GM18499 (cell line): ENCODE data around the gene CAMSAP1.
"Not testable (repeated sequence)": the region's sequence is repeated elsewhere in the genome, so short reads cannot be mapped to it uniquely, and the experiment has no call there.

Experiments used
- ATAC-seq: cut with Tn5 transposase; IDR thresholded peaks from one replicate; pipeline ENCODE4 v1.9.1; 2021; ENCODE audit warnings: moderate number of reproducible peaks; ENCODE audit not compliant: insufficient read depth, unreplicated experiment

CAMSAP1 gene

DNA sequence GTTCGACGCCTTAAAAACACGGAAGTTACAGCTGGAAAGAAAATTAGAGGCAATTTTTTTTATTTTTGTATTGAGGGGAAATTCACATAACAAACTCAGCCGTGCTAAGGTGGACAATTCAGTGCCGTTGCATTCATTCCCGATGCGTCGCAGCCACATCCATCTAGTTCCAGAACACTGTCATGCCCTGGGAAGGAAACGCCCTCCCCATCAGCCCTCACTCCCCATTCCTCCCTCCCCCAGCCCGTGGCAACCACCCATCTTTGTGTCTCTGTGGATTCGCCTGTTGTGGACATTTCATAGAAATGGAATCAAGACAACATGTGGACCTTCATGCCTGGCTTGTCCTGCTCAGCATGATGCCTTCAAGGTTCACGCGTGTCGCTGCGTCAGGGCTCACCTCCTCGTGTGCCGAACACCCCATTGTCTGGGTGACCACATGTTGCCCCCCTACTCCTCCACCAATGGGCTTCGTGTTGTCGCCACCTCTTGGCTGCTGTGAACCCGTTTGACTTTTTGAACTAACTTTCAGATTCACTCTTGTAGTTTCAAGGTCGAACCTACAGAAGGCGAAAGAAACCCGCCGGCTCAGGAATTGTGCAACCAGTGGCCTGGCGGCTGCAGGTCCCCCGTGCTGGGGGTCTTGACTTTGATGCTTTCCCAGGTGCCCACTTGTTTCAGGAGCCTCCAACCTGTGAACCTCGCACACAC is 17.4 kb upstream of the CAMSAP1 start:
- ATAC-seq, result no peak

DNA sequence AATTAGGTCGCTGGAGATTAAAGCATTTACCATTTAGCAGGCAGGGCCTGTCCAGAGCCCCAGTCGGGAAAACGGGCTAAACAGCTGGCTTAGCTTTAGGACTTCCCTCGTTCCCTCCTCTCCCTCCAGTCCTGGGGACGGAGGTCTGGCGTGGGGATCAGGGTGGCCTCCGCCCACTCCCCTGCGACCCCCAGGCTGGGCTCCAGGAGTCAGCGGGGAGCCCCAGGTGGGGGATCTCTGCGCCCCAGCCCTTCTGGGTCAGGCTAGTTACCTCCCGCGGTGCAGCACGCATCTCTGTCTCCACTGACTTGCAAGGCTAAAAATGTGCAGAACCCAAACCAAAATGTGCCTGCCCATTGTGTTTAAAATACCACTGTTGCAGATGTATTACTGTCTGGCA is 16.2 kb upstream of the CAMSAP1 start:
- ATAC-seq, result no peak

DNA sequence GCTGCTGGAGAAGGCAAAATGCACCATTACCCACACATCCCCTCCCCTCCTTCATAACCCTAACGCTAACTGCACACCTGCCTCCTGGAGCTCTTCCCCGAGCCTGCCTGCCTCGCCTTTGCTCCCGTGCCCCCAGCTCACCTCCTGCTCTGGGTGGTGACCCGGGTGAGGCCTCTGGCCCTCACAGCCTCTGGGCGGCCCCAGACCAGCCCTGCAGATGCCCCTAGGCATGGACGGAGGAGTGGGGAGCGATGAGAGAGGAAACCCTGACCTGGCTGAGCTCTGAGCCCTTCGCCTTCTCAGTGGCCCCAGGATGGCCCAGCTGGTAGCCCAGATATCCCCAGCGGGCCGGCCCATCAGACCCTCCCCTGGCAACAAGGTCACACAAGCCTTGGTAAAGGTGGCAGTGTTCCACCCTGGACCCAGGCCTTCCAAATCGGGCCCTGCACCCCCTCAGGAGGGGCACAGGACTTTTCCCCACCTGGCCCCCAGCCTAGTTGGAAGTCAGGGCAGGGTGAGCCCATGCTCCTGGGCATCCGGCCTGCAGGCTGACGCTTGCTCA is 14.5 kb upstream of the CAMSAP1 start:
- ATAC-seq, result no peak

DNA sequence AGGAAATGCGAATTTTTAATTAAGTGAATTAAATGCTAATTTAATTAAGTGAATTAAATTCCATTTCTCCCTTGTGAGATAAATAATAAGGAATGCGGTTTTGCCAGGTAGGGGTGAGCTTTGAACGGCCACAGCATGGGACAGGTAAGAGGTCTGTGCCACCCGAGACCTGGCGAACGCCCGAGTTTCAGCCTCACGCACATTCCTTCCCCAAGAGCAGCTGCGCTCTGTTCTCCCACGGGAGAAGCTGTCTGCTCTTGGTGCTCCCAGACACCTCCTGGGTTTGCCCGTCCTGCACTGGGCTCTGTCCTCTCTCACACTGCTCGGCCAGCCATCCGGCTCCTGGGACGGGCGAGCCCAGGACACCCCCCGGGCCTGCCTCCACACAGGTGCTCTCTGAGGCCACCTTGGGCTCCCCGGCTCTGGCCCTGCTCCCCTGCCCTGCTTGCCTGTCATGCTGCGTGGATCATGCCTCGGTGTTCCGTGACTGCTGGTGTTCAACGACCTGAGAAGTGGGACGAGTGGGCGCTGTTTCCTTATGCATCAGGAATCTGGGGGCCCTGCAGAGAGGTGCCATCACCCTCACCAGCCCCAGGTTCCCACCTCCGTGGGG is 13.7 kb upstream of the CAMSAP1 start:
- no peak for ATAC-seq

DNA sequence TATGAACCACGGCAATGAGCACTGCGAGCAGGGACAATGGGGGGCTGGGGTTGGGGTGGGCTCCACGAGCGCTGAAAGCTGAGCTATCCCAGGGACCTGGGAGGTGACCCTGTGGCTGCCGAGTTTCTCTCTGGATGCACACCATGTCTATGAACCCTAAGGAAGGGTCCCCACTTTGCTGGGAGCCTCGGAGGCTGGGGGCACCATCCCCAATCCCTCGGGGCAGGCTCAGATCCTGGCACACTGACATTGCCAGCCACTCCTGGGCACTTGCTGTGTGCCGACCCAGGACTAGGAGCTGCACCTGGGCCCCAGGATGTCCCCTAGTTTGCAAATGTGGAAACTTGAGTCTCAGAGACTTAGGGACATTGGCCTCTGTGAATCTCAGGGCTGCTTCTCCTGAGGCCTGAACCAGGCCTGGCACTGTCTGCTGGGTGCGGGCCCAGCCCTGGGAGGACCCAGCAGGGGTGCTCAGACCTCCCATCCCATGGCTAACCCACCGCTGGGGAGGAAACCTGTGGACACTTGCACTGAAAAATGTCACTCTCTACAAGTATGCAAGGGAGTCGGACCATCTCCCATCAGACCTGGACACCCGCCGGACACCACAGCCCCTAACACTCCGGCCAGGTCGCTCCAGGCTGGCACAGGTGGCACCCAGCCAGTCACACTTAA is 13.0 kb upstream of the CAMSAP1 start:
- no peak for ATAC-seq

DNA sequence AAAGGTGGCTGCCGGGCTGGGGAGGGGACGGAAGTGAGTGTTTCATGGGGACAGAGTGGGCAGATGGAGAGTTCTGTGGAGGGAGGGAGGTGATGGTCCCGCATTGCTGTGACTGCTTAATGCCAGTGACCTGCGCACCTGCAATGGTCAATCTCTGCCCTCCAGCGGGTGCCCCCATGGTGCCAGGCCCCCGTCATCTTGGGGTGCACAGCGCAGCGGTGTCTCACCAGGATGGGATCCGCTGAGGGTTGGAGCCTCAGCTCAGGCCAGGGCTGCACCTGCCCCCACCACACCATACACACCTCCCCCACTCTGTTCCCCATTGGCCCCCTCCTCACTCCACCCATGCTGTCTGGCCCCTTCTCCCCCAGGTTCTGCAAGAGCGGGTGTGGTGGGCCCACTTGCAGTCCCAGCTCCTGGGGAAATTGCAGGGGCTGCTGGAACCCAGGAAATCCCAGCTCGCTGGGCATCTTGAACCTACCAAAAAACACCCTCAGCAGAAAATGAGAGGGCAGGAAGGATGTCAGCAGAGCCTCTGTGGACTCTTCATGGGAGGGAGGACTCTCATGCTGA is 12.1 kb upstream of the CAMSAP1 start:
- ATAC-seq, result no peak

DNA sequence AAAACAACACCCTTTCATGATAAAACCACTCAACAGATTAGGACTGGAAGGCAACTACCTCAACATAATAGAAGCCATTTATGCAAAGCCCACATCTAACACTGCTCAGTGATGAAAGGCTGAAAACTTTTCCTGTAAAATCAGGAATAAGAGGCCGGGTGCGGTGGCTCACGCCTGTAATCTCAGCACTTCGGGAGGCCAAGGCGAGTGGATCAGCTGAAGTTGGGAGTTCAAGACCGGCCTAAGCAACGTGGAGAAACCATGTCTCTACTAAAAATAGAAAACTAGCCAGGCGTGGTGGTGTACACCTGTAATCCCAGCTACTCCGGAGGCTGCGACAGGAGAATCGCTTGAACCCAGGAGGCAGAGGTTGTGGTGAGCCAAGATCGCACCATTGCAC is 8.9 kb upstream of the CAMSAP1 start:
- ATAC-seq, result not testable (repeated sequence)

DNA sequence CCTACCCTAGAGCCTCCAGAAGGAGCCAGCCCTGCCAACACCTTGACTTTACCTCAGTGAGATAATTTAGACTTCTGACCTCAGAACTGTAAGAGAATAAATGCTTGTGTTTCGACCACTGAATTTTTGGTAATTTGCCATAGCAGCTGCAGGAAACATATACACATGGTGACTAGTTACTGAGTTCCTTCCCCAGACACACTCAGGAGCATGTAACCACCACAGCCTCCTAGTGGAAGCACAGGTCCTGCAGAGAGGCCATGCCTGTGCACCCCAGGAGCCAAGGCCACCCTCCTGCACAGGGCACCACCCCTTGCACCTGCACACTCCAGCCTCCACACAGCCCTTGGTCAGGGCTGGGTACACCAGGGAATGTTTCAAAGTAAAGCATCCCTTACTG is 7.6 kb upstream of the CAMSAP1 start:
- no peak for ATAC-seq

DNA sequence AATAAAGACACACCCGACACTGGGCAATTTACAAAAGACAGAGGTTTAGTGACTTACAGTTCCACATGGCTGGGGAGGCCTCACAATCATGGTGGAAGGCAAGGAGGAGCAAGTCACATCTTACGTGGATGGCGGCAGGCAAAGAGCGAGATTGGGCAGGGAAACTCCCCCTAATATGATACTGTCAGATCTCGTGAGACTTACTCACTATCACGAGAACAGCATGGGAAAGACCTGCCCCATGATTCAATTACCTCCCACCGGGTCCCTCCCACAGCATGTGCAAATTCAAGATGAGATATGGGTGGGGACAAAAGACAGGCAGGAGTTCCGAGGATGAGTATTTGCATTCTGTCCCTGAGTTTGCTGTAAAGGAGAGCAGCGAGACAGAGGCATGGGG is 3.9 kb upstream of the CAMSAP1 start:
- not testable (repeated sequence) for ATAC-seq

DNA sequence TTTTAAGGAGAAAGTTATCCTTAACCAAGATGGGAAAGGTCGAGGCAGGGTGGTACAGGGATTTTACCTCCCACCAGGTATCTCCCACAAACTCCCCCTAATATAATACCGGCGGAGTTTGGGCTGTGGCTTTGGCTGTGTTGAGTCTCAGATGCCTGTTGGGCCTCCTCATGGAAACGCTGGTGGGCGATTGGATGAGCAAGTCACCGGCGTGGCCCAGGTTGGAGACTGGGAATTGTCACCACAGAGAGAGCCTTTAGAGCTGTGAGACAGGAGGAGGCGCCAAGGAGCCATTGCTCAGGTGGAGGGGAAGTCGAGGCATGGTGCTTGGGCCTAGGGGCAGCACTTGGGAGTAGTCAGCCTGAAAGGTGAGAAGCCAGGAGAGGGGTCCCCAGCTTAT is 3.4 kb upstream of the CAMSAP1 start:
- ATAC-seq, result no peak

DNA sequence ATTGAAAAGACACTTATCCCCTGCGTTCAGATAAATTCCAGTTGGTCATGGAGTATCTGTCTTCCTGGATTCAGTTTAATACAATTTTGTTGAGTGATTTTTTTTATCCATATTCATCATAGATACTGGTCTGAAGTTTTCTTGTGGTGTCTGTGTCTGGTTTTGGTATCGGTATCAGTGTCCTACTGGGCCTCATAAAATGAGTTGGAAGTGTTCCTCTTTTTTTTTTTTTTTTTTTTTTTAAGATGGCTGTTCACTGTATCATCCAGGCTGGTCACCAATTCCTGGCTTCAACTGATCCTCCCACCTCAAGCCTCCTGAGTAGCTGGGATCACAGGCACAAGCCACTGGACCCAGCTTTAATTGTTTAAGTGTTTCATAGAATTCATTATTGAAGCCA is 2.9 kb upstream of the CAMSAP1 start:
- no peak for ATAC-seq

DNA sequence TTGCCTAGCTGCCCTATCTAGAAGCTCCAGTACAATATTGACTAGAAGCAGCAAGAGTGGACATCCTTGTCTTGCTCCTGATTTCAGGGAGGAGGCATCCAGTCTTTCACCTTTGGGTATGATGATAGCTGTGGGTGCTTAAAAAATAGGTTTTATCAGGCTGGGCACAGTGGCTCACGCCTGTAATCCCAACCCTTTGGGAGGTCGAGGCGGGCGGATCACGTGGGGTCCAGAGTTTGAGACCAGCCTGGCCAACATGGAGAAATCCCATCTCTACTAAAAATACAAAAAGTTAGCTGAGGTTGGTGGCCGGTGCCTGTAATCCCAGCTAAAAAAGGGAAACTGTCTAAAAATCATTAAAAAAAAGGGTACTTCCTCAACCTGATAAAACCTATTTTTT is 2.0 kb upstream of the CAMSAP1 start:
- no peak for ATAC-seq

DNA sequence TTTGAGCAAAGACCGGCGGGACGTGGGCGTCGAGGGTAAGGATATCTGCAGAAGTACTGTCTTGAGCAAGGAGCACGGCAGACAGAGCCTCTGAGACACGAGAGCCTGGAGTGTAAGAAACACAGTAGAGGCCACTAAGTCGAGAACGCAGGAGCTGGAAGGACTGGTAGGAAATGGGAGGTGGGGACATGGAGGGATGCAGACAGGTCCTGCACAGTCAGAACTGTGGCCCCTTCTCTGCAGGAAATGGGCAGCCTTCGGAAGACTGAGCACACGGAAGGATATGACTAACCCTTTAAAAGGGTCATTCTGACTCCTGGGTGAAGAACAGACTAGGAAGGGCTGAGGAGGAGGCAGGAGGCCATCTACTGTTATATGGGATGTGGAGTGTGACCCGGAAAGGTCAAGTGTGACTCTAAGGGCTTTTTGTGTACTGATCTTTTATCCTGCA is 1.4 kb upstream of the CAMSAP1 start:
- ATAC-seq, result no peak

DNA sequence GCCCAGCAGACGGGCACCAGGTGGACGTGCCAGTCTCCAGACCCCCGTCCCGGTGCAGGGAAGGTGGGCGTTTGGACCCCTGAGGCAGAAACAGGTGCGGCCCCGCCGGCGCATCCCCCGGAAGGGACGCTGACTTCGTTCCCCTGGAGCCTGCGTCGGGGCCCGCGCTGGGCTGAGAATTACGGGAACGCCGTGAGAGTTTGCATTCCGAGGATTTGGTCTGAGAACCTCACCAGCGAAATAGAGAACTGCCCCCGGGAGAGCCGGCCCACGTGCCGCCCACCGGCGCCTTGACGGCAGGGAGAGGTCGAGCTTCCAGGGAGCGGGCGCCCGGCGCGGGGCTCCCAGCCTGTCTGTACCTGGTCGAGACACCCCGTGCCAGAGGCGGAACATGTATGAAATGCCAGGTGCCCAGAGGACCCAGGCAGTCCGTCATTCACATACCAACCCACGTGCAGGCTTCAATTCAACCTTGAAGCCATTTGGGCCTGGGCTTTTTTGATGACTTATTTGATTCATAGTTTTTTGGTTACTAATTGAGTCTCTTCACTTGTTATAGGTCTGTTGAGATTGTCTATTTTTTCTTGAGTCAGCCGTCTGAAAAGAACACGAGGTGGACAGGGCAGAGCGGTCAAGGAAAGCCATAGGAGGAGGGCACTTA is 877 bp upstream of the CAMSAP1 start:
- ATAC-seq, result no peak

DNA sequence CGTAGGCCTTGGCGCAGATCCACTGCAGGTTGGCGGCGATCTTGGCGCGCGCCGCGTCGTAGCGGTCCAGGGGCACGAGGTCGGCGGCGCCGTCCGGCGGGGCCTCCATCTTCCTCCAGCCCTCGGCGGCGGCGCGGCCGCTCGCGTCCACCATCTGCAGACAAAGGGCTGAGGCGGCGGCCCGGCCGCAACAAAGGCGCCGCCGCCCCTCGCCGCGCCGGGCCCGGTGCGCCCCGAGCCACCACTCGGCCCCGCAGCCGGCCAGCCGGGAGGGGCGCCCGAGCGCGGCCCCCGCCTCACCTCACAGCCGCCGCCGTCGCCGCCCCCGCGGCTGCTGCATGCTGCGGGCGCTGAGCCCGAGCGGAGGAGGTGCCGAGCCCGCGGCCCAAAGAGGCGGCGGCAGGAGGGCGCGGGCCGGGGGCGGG is 328 bp downstream of the CAMSAP1 start:
- peak; percentile 13 for ATAC-seq

DNA sequence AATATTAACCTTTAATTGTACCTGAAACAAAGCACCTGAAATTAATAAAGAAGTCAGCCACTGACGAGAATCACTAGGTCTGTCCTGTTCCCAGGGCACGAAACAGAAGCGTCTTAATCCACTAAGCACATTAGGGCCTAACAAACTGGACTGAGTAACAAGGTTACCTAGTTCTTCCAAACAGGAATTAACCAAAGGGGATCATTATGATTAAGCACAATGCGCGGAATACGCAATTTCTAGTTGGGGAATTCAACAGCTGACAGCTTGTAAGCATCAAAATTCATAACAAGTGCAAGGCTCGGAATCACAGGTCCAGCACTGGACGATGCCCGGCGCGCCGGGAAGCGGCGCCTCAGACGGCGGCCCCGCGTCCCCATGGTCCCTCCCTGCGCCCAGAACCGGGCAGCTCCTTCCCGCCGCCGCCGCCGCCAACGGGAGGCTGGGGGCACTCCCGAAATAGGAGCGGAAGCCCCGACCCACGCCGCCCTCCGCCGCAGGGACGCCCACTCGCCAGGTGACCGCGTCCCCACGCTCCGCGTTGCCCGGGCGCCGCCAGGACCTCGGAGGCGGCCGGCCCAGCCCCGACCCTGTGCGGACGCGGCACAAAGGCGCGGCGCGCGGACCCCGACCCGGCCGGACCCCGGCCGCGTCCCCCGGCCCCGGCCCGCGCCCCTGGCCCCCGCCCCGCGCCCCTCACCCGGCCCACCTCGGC is 898 bp downstream of the CAMSAP1 start:
- no peak for ATAC-seq

DNA sequence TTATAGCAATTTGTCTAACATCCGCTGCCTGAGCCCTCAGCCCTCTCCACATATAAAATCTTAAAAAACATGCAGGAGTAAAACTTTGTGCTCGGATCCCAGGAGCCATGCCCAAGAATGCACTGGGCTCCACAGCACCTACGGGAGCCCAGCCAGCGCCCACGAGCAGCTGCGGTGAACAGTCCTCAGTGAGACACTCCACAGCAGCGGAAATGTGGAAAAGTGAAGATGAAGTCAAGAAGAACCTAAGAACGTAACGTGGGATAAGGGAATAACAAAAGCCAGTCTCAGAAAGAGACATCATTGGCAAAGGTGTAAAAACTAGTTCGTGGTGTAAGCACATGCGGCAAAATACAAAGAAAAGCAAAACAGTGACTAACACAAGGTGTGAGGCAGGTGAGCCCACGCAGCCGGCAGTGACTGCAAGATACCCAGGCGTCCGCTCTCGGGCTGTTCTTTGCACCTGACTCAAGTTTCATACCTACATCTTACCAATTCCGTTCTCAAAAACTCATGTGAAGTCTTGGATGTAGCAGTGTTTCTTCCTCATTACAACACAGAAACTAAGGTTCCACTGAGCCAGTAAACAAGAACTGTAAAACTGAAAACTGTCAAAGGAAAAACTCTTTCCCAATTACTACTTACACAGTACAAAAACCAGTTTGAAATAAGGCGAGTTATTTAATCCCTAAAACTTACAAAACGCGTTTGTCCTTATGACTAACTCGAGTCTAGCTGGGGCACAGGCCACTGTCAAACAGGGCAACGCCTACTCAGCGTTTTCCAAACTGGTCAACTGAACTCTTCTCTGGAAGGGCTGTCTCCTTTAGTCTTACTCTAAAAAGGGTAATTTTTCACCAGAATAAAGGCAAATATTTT is 1.7 kb downstream of the CAMSAP1 start:
- ATAC-seq, result no peak

DNA sequence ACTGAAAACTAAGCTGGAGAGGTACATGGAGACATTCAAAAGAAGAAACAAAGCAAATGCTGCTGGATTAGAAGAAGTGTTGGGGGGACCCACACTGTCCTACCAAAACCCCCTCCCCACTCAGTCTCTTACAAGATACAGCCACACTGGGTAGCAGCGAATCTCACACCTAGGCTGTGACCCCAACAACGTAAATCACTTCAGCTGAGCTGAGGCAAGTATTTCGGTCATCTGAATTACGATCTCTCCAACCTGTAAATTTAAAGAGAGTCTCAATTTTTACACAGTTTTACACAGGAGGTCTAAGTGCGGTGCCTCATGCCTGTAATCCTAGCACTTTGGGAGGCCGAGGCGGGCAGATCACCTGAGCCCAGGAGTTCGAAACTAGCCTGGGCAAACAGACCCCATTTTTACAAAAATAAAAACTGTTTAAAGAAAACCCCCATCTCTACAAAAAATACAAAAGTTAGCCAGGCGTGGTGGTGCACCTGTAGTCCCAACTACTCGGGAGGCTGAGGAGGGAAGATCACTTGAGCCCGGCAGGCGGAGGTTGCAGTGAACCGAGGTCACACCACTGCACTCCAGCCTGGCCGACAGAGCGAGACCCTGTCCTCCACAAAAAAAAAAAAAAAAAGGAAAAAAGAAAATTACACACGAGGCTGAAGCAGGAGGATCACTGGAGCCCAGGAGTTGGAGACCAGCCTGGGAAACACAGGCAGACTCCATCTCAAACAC is 3.4 kb downstream of the CAMSAP1 start:
- no peak for ATAC-seq
